ENCODE measurements around the gene AMBP. TPM values are rescaled to one million over a fixed set of nuclear protein-coding genes. Genes with fewer than 3 reads are reported as not detected.

AMBP gene
- total and polyA plus RNA-seq, 2 of the 13 experiments (the other 11 are each of a cell fraction or from before 2014, with no cell fraction given): 1,510 to 2,580 TPM

GRCh38 chr9:114117996-114118830, 40.1 kb upstream of the AMBP start:
- POLR2A ChIA-PET: interaction anchor here (1.0 to 5.6 kb wide), 17 partner anchors 8 to 210 kb away, joined by 3 to 107 read pairs (median 6); partner anchors contain the start of genes AMBP, COL27A1 and KIF12
- FAIRE-seq (peak; percentile 97), DNase-seq (ENCODE audit: low spot score) (peak; percentile 99), ATAC-seq (peak; percentile 81)
- CTCF ChIA-PET (ENCODE audit: low intra/inter-chr PET ratio, low total read pairs): no interaction called here
- Histone ChIP-seq H3K27ac (ENCODE audit: extremely low read length, insufficient read depth, low read length) (peak overlapping the region; percentile 87), H2AFZ (ENCODE audit: low read length) (no peak overlapping the region), H3K36me3 (replicated peaks in 1 of 2; ENCODE audit: control insufficient read depth in 1 of 2, insufficient read depth in 2 of 2, low read length in 2 of 2) (no peaks in the 10 kb centered on the region), H3K9ac (ENCODE audit: insufficient read depth, low read depth, low read length) (peak overlapping the region; percentile 70), H3K4me1 (ENCODE audit: insufficient read depth, low read length) (peaks cover 93% of the 10 kb centered on the region), H3K4me3 (replicated peaks in 1 of 3; ENCODE audit: insufficient read depth in 1 of 3, low read depth in 2 of 3, low read length in 3 of 3) (peak overlapping the region; percentile 27 to 64 (median 48); a peak in 5 of 6 replicates), H3K79me2 (ENCODE audit: insufficient read depth, low read length) (no peaks in the 10 kb centered on the region), H3K27me3 (ENCODE audit: control insufficient read depth in 1 of 2, insufficient read depth in 2 of 2, low read length in 2 of 2) (no peaks in the 10 kb centered on the region), H3K9me3 (ENCODE audit: low read length) (no peaks in the 10 kb centered on the region), H3K4me2 (ENCODE audit: low read depth, low read length) (peak overlapping the region; percentile 87), H4K20me1 (ENCODE audit: insufficient read depth, low read length) (no peaks in the 10 kb centered on the region)
- intact Hi-C loops (cut with micrococcal nuclease; ENCODE audit: unreplicated experiment): loop anchor here (1.0 to 2.0 kb wide), 5 partner anchors 10 to 57 kb away; no protein-coding TSS in a partner anchor
- WGBS (ENCODE audit: low lambda C conversion rate): under 1% methylated on average over 9 of the region's 21 CpGs
- TSS peak; percentile 76 for BruUV-seq (replicated peaks)
- in situ Hi-C loops (cut with HindIII; ENCODE audit: extremely low pct_ligation_motif_present, low pct_unique_long_range_greater_than_20kb): no loop called here
- peak; percentile 100 for TF ChIP-seq ZBTB43 (CRISPR knock-in tag; conservative IDR thresholded peaks at IDR 0.05)
- TF ChIP-seq ZNF678 (CRISPR knock-in tag; IDR thresholded peaks at IDR 0.05): no peak
- TF ChIP-seq ARNT (IDR thresholded peaks at IDR 0.05): no peak
- no peak for TF ChIP-seq ZNF143 (CRISPR knock-in tag; IDR thresholded peaks at IDR 0.05)
- TF ChIP-seq POGZ (CRISPR knock-in tag; IDR thresholded peaks at IDR 0.05): peak; percentile 38; the same call in 1 of the 2 replicates
- TF ChIP-seq, protein P1, sequence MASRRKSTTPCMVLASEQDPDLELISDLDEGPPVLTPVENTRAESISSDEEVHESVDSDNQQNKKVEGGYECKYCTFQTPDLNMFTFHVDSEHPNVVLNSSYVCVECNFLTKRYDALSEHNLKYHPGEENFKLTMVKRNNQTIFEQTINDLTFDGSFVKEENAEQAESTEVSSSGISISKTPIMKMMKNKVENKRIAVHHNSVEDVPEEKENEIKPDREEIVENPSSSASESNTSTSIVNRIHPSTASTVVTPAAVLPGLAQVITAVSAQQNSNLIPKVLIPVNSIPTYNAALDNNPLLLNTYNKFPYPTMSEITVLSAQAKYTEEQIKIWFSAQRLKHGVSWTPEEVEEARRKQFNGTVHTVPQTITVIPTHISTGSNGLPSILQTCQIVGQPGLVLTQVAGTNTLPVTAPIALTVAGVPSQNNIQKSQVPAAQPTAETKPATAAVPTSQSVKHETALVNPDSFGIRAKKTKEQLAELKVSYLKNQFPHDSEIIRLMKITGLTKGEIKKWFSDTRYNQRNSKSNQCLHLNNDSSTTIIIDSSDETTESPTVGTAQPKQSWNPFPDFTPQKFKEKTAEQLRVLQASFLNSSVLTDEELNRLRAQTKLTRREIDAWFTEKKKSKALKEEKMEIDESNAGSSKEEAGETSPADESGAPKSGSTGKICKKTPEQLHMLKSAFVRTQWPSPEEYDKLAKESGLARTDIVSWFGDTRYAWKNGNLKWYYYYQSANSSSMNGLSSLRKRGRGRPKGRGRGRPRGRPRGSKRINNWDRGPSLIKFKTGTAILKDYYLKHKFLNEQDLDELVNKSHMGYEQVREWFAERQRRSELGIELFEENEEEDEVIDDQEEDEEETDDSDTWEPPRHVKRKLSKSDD (CRISPR knock-in tag; IDR thresholded peaks at IDR 0.05; ENCODE audit: low read depth): no peak
- peak; percentile 67; the same call in 1 of the 2 replicates for TF ChIP-seq ZNF607 (CRISPR knock-in tag; IDR thresholded peaks at IDR 0.05; ENCODE audit: borderline replicate concordance)
- peak; percentile 16; the same call in 1 of the 2 replicates for TF ChIP-seq MEIS2 (CRISPR knock-in tag; IDR thresholded peaks at IDR 0.05)
- TF ChIP-seq, protein P2, sequence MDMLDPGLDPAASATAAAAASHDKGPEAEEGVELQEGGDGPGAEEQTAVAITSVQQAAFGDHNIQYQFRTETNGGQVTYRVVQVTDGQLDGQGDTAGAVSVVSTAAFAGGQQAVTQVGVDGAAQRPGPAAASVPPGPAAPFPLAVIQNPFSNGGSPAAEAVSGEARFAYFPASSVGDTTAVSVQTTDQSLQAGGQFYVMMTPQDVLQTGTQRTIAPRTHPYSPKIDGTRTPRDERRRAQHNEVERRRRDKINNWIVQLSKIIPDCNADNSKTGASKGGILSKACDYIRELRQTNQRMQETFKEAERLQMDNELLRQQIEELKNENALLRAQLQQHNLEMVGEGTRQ (IDR thresholded peaks at IDR 0.05; ENCODE audit: low read depth, low read length): no peak
- TF ChIP-seq, protein P2 (CRISPR knock-in tag; IDR thresholded peaks at IDR 0.05; ENCODE audit: borderline replicate concordance): no peak
- no peak for TF ChIP-seq ZNF839 (CRISPR knock-in tag; IDR thresholded peaks at IDR 0.05; ENCODE audit: borderline replicate concordance)
- no peak for TF ChIP-seq CENPT (CRISPR knock-in tag; IDR thresholded peaks at IDR 0.05; ENCODE audit: low read depth)
